ENCODE results near the gene FOSL2.

- no peak for TF ChIP-seq EZH2 (IDR thresholded peaks at IDR 0.05; ENCODE audit: borderline replicate concordance, insufficient read depth, low read depth, low read length, poor library complexity, severe bottlenecking)
- TF ChIP-seq CTCF (IDR thresholded peaks at IDR 0.05): no peak
Observed at GRCh38 chr2:28430377-28430765, 37.7 kb downstream of the FOSL2 start.
